IMR-90 (cell line): ENCODE data around the gene CDADC1. TPM values are rescaled to one million over a fixed set of nuclear protein-coding genes. Genes with fewer than 3 reads are reported as not detected.

Experiments
- ATAC-seq: fragments of 200-7000 bp; cut with Tn5 transposase; 2 replicates; pipeline ENCODE4 v1.9.1; 2020; ENCODE audit warnings: low read depth, mild to moderate bottlenecking, moderate library complexity
- BruUV-seq: library from RNA; stranded (reverse); fragments of 400-500 nt; replicated peaks from 2 replicates; lab custom pipeline; 2021; lab: Mats Ljungman, UMichigan
- CTCF ChIA-PET: fragments of 300-600 bp; formaldehyde crosslinking; extraction: SDS; loops from one replicate; lab custom pipeline; 2021; ENCODE audit warnings: antibody characterized with exemption; lab: Yijun Ruan, JAX
- POLR2A ChIA-PET: fragments of 300-600 bp; sonication (Branson Sonifier 250); formaldehyde crosslinking; loops from one replicate; lab custom pipeline; 2022; ENCODE audit warnings: antibody characterized with exemption; ENCODE audit not compliant: unreplicated experiment; lab: Charles Lee
- DNase-seq: peaks from one replicate; pipeline ENCODE4 v3.0.0; 2013
- H2AFZ ChIP-seq: replicated peaks from 2 replicates; pipeline ENCODE3; 2013; ENCODE audit warnings: low read length, mild to moderate bottlenecking; ENCODE audit not compliant: poor library complexity
- H2AK5ac ChIP-seq: 2 replicates; pipeline ENCODE4 v1.6.1; 2013; ENCODE audit warnings: low read depth, low read length, inconsistent platforms
- H2AK9ac ChIP-seq: replicated peaks from 2 replicates; pipeline ENCODE3; 2013; ENCODE audit warnings: mild to moderate bottlenecking, low read depth, low read length, moderate library complexity; ENCODE audit not compliant: poor library complexity
- H2BK120ac ChIP-seq: 2 replicates; pipeline ENCODE4 v1.6.1; 2013; ENCODE audit warnings: low read depth, low read length, inconsistent platforms
- H2BK15ac ChIP-seq: 3 replicates; pipeline ENCODE4 v1.6.1; 2013; ENCODE audit warnings: low read depth, low read length, inconsistent platforms
- H2BK20ac ChIP-seq: 2 replicates; pipeline ENCODE4 v1.6.1; 2013; ENCODE audit warnings: low read depth, mild to moderate bottlenecking, inconsistent platforms, low read length, moderate library complexity
- H2BK5ac ChIP-seq: 2 replicates; pipeline ENCODE4 v1.6.1; 2013; ENCODE audit warnings: mild to moderate bottlenecking, low read depth, low read length, inconsistent platforms; ENCODE audit not compliant: poor library complexity, severe bottlenecking
- H3K14ac ChIP-seq: replicated peaks from 2 replicates; pipeline ENCODE4 v1.6.1; 2013; ENCODE audit warnings: low read depth, low read length, inconsistent platforms
- H3K18ac ChIP-seq: 2 replicates; pipeline ENCODE4 v1.6.1; 2013; ENCODE audit warnings: low read depth, low read length, control low read depth
- H3K23ac ChIP-seq: 2 replicates; pipeline ENCODE4 v1.6.1; 2013; ENCODE audit warnings: low read depth, low read length, inconsistent platforms
- H3K27ac ChIP-seq: 2 replicates; pipeline ENCODE4 v1.5.1; 2013; ENCODE audit warnings: mild to moderate bottlenecking, control low read depth, low read length; ENCODE audit not compliant: insufficient read depth
- H3K27me3 ChIP-seq: 2 replicates; pipeline ENCODE4 v1.6.1; 2013; ENCODE audit warnings: low read length; ENCODE audit not compliant: control insufficient read depth, insufficient read depth
- H3K36me3 ChIP-seq: 2 replicates; pipeline ENCODE4 v1.6.1; 2013; ENCODE audit warnings: low read length, mixed read lengths; ENCODE audit not compliant: control insufficient read depth, insufficient read depth
- H3K4ac ChIP-seq: 2 replicates; pipeline ENCODE4 v1.6.1; 2013; ENCODE audit warnings: low read depth, low read length, inconsistent platforms
- H3K4me1 ChIP-seq: 2 replicates; pipeline ENCODE4 v1.6.1; 2013; ENCODE audit warnings: low read length, mixed read lengths; ENCODE audit not compliant: control insufficient read depth, insufficient read depth
- H3K4me2 ChIP-seq: 2 replicates; pipeline ENCODE4 v1.6.1; 2013; ENCODE audit warnings: low read depth, mild to moderate bottlenecking, control low read depth, low read length, moderate library complexity
- H3K4me3 ChIP-seq: 2 replicates; pipeline ENCODE4 v1.5.1; 2013; ENCODE audit warnings: low read depth, mild to moderate bottlenecking, control low read depth, low read length, moderate library complexity; ENCODE audit not compliant: insufficient read depth
- H3K56ac ChIP-seq: 2 replicates; pipeline ENCODE4 v1.6.1; 2013; ENCODE audit warnings: low read length, inconsistent platforms; ENCODE audit not compliant: insufficient read depth; ENCODE audit errors: extremely low read depth
- H3K79me1 ChIP-seq, 2 experiments: 2 replicates each; pipeline ENCODE4 v1.6.1; 2013; ENCODE audit warnings: low read length in 2 of 2, inconsistent platforms in 1 of 2, low read depth in 1 of 2
- H3K9ac ChIP-seq: 2 replicates; pipeline ENCODE4 v1.6.1; 2013; ENCODE audit warnings: low read depth, low read length, control low read depth
- H3K9me1 ChIP-seq: 2 replicates; pipeline ENCODE4 v1.6.1; 2013; ENCODE audit warnings: low read length, inconsistent platforms; ENCODE audit not compliant: insufficient read depth
- H3K9me3 ChIP-seq: 2 replicates; pipeline ENCODE4 v1.6.1; 2013; ENCODE audit warnings: low read length; ENCODE audit not compliant: control insufficient read depth, insufficient read depth
- H4K20me1 ChIP-seq: 2 replicates; pipeline ENCODE4 v1.6.1; 2013; ENCODE audit warnings: low read length, inconsistent platforms; ENCODE audit not compliant: insufficient read depth
- H4K5ac ChIP-seq: 2 replicates; pipeline ENCODE4 v1.6.1; 2013; ENCODE audit warnings: mild to moderate bottlenecking, low read depth, low read length, control low read depth
- H4K8ac ChIP-seq, 2 experiments: 2 replicates each; pipeline ENCODE4 v1.6.1; 2013; ENCODE audit warnings: low read depth in 2 of 2, low read length in 2 of 2, control low read depth in 1 of 2, inconsistent platforms in 1 of 2
- H4K91ac ChIP-seq: 2 replicates; pipeline ENCODE4 v1.6.1; 2013; ENCODE audit warnings: low read depth, low read length, inconsistent platforms; ENCODE audit not compliant: insufficient read depth
- BHLHE40 ChIP-seq: fragments of 150-350 bp; IDR thresholded peaks from 2 replicates; pipeline ENCODE4 v1.6.1; 2016; ENCODE audit warnings: mild to moderate bottlenecking, low read depth, low read length
- CEBPB ChIP-seq: IDR thresholded peaks from 2 replicates; pipeline ENCODE4 v1.6.1; 2012; ENCODE audit warnings: low read depth, low read length, improper control_type of control experiment
- CHD1 ChIP-seq: IDR thresholded peaks from 2 replicates; pipeline ENCODE4 v1.6.1; 2012; ENCODE audit warnings: low read depth, low read length, improper control_type of control experiment
- FOS ChIP-seq: fragments of 150-350 bp; IDR thresholded peaks from 2 replicates; pipeline ENCODE4 v1.6.1; 2016; ENCODE audit warnings: low read depth, low read length
- MAFK ChIP-seq: IDR thresholded peaks from 2 replicates; pipeline ENCODE4 v1.6.1; 2012; ENCODE audit warnings: low read depth, low read length, improper control_type of control experiment
- MAZ ChIP-seq: IDR thresholded peaks from 2 replicates; pipeline ENCODE4 v1.6.1; 2012; ENCODE audit warnings: low read depth, mild to moderate bottlenecking, low read length, improper control_type of control experiment, moderate library complexity, borderline replicate concordance
- MXI1 ChIP-seq: IDR thresholded peaks from 2 replicates; pipeline ENCODE4 v1.6.1; 2012; ENCODE audit warnings: low read depth, mild to moderate bottlenecking, low read length, moderate library complexity, borderline replicate concordance
- POLR2A ChIP-seq: IDR thresholded peaks from 2 replicates; pipeline ENCODE4 v1.6.1; 2012; ENCODE audit warnings: mild to moderate bottlenecking, low read depth, low read length
- RAD21 ChIP-seq: IDR thresholded peaks from 2 replicates; pipeline ENCODE4 v1.6.1; 2012; ENCODE audit warnings: low read length, improper control_type of control experiment
- RCOR1 ChIP-seq: IDR thresholded peaks from 2 replicates; pipeline ENCODE4 v1.6.1; 2012; ENCODE audit warnings: mild to moderate bottlenecking, low read length, improper control_type of control experiment; ENCODE audit not compliant: insufficient replicate concordance
- RFX5 ChIP-seq: IDR thresholded peaks from 2 replicates; pipeline ENCODE4 v1.8.0; 2012; ENCODE audit warnings: low read depth, mild to moderate bottlenecking, low read length, moderate library complexity
- SMC3 ChIP-seq: fragments of 150-350 bp; IDR thresholded peaks from 2 replicates; pipeline ENCODE4 v1.6.1; 2016; ENCODE audit warnings: low read depth, mild to moderate bottlenecking, antibody characterized with exemption, low read length, moderate library complexity
- WGBS, 2 experiments: methylation state at CpG; one replicate each; pipeline versions ENCODE4 v1.1.5 to v1.1.7; 2013; ENCODE audit warnings: missing lambda C conversion rate in 2 of 2; ENCODE audit not compliant: insufficient read length in 1 of 2; ENCODE audit errors: extremely low coverage in 2 of 2; 5-methylcytosine and 5-hydroxymethylcytosine counted together
- dilution Hi-C: fragments of 300-500 bp; cut with HindIII; formaldehyde crosslinking; loops from one replicate; pipeline ENCODE4 v1.14.3; 2018; ENCODE audit warnings: low sequenced_read_pairs; ENCODE audit not compliant: unreplicated experiment
- in situ Hi-C: fragments of 300-500 bp; cut with MboI; formaldehyde crosslinking; loops from 3 replicates; pipeline ENCODE4 v1.14.3; 2019; ENCODE audit warnings: low sequenced_read_pairs, inconsistent platforms, mixed read lengths
- intact Hi-C: fragments of 100-400 bp; cut with micrococcal nuclease; formaldehyde crosslinking; loops from 2 replicates; pipeline ENCODE4 v1.10.0; 2022
- polyA plus RNA-seq, 3 experiments: library from polyadenylated mRNA; depleted of rRNA; stranded (reverse); fragments of >200 nt; gene quantifications; 2 replicates each; pipeline ENCODE4 v1.2.3, GENCODE V29; 2012; ENCODE audit warnings: low replicate concordance in 1 of 3
- total RNA-seq: library from RNA; depleted of rRNA; stranded (reverse); fragments of >200 nt; gene quantifications from 2 replicates; pipeline ENCODE4 v1.2.3, GENCODE V29; 2012
- TF ChIP-seq, protein P1 (sequence below): fragments of 150-350 bp; IDR thresholded peaks from 2 replicates; pipeline ENCODE4 v1.6.1; 2016; ENCODE audit warnings: low read depth, mild to moderate bottlenecking, low read length, moderate library complexity, borderline replicate concordance
- TF ChIP-seq, protein P2 (sequence below): fragments of 150-350 bp; IDR thresholded peaks from 2 replicates; pipeline ENCODE4 v1.6.1; 2017; ENCODE audit warnings: mild to moderate bottlenecking, antibody characterized with exemption, low read length, low read depth
- TF ChIP-seq, protein P3 (sequence below): conservative IDR thresholded peaks from 2 replicates; pipeline ENCODE4 v1.5.1; 2012; ENCODE audit warnings: mild to moderate bottlenecking, low read depth, low read length, improper control_type of control experiment

Gene CDADC1
- total and polyA plus RNA-seq, 2 of the 4 experiments (the other 2 are of a cell fraction), result 0.54 to 2.6 TPM

DNA sequence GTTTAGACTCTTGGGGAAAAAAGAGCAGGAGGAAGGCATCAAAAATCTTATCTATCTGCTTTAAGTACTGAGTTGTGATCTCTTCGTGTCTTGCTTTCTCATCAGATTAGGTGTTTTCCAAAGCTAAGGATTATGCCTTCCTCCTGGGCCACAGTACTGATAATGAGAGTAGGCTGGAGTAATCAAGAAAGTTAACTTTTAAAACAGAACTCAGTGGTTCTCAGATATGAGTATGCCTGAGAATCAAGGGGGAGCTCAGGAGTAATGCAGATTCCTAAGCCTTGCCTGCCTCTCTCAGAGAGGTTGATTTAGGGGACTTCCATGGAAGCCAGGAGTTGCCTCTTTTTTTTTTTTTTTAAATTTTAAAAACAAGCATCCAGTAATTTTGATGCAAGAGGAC lies 23.5 kb downstream of the CDADC1 start:
- no peaks in the 10 kb centered on the region for H3K27me3 ChIP-seq
- H3K56ac ChIP-seq, result no peak overlapping the region
- DNase-seq (no peak), ATAC-seq (no peak)
- H2AK9ac ChIP-seq, result no peak overlapping the region
- no peaks in the 10 kb centered on the region for H4K20me1 ChIP-seq
- H3K36me3 ChIP-seq, result no peaks in the 10 kb centered on the region
- no peaks in the 10 kb centered on the region for H3K9me1 ChIP-seq
- no peak overlapping the region for H4K5ac ChIP-seq
- H3K9ac ChIP-seq, result no peak overlapping the region
- dilution Hi-C loops, result no loop called here
- no peak for TF ChIP-seq CHD1
- no peak for TF ChIP-seq MAZ
- TF ChIP-seq, protein P1, sequence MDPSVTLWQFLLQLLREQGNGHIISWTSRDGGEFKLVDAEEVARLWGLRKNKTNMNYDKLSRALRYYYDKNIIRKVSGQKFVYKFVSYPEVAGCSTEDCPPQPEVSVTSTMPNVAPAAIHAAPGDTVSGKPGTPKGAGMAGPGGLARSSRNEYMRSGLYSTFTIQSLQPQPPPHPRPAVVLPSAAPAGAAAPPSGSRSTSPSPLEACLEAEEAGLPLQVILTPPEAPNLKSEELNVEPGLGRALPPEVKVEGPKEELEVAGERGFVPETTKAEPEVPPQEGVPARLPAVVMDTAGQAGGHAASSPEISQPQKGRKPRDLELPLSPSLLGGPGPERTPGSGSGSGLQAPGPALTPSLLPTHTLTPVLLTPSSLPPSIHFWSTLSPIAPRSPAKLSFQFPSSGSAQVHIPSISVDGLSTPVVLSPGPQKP, result no peak
- no peak for TF ChIP-seq POLR2A
- no peak for TF ChIP-seq SMC3
- TF ChIP-seq MAFK, result no peak
- TF ChIP-seq, protein P2, sequence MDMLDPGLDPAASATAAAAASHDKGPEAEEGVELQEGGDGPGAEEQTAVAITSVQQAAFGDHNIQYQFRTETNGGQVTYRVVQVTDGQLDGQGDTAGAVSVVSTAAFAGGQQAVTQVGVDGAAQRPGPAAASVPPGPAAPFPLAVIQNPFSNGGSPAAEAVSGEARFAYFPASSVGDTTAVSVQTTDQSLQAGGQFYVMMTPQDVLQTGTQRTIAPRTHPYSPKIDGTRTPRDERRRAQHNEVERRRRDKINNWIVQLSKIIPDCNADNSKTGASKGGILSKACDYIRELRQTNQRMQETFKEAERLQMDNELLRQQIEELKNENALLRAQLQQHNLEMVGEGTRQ, result no peak
- TF ChIP-seq RFX5, result no peak
- TF ChIP-seq MXI1, result no peak
- TF ChIP-seq, protein P3, sequence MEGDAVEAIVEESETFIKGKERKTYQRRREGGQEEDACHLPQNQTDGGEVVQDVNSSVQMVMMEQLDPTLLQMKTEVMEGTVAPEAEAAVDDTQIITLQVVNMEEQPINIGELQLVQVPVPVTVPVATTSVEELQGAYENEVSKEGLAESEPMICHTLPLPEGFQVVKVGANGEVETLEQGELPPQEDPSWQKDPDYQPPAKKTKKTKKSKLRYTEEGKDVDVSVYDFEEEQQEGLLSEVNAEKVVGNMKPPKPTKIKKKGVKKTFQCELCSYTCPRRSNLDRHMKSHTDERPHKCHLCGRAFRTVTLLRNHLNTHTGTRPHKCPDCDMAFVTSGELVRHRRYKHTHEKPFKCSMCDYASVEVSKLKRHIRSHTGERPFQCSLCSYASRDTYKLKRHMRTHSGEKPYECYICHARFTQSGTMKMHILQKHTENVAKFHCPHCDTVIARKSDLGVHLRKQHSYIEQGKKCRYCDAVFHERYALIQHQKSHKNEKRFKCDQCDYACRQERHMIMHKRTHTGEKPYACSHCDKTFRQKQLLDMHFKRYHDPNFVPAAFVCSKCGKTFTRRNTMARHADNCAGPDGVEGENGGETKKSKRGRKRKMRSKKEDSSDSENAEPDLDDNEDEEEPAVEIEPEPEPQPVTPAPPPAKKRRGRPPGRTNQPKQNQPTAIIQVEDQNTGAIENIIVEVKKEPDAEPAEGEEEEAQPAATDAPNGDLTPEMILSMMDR, result no peak
- TF ChIP-seq RCOR1, result no peak
- TF ChIP-seq FOS, result no peak
- TF ChIP-seq BHLHE40, result no peak
- TF ChIP-seq CEBPB, result no peak
- TF ChIP-seq RAD21, result no peak
- no peak overlapping the region for H3K14ac ChIP-seq
- H2BK15ac ChIP-seq, result no peak overlapping the region
- H3K27ac ChIP-seq, result no peak overlapping the region
- in situ Hi-C loops, result no loop called here
- intact Hi-C loops, result no loop called here
- no peak overlapping the region for H2BK20ac ChIP-seq
- no peak overlapping the region for H3K4me3 ChIP-seq
- H2BK120ac ChIP-seq, result no peak overlapping the region
- no peaks in the 10 kb centered on the region for H3K4me1 ChIP-seq
- POLR2A ChIA-PET, result no interaction called here
- no peaks in the 10 kb centered on the region for H3K79me1 ChIP-seq
- no peak overlapping the region for H3K4me2 ChIP-seq
- no peak overlapping the region for H3K18ac ChIP-seq
- H3K9me3 ChIP-seq, result no peaks in the 10 kb centered on the region
- no peak overlapping the region for H3K23ac ChIP-seq
- no CpG with 5 or more reads among the region's 1 CpG for WGBS, 2 experiments
- no peak overlapping the region for H4K8ac ChIP-seq
- no peak overlapping the region for H2BK5ac ChIP-seq
- H2AFZ ChIP-seq, result no peak overlapping the region
- no TSS peak for BruUV-seq
- H3K4ac ChIP-seq, result no peak overlapping the region
- H2AK5ac ChIP-seq, result no peak overlapping the region
- H4K91ac ChIP-seq, result no peak overlapping the region
- CTCF ChIA-PET, result no interaction called here
